CD4-positive, alpha-beta T cell treated with Interleukin-10 for 1 hour (primary cell): ENCODE data around the gene PTGER3.
"Not testable (repeated sequence)": the region's sequence is repeated elsewhere in the genome, so short reads cannot be mapped to it uniquely, and the experiment has no call there.

Source experiments
- DNase-seq: peaks from one replicate; pipeline ENCODE4 v3.0.0-alpha.2; 2020

The PTGER3 gene

GRCh38 chr1:70941563-70941962, 106.1 kb downstream of the PTGER3 start:
- no peak for DNase-seq

DNA sequence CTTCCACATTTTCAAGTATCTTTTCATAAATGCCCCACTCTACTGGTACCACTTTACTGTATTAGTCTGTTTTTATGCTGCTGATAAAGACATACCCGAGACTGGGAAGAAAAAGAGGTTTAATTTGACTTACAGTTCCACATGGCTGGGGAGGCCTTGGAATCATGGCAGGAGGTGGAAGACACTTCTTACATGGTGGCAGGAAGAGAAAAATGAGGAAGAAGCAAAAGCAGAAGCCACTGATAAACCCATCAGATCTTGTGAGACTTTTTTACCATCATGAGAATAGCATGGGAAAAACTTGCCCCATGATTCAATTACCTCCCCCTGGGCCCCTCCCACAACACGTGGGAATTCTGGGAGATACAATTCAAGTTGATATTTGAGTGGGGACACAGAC, 107.2 kb downstream of the PTGER3 start:
- DNase-seq = not testable (repeated sequence)

- DNase-seq = no peak
Observed at GRCh38 chr1:70934194-70934961, 113.2 kb downstream of the PTGER3 start.

DNA sequence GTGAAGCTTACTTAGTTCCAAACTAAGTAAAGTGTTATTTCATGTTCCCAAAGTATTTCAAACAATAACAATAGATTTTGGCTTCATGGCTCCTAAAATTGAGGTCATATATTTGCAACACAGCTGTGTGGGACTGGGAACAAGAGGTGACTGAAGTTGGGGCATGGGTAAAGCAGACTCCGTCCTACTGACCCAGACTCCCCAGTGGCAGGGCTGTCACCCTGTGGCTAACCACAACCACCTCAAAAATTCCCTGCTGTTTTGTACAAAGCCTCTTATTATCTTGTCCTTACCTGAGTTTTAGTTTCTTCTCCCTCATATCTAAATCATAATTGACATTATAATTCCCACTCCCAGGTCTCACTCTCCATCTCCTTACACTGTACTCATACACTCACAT, 117.6 kb downstream of the PTGER3 start:
- no peak for DNase-seq

DNA sequence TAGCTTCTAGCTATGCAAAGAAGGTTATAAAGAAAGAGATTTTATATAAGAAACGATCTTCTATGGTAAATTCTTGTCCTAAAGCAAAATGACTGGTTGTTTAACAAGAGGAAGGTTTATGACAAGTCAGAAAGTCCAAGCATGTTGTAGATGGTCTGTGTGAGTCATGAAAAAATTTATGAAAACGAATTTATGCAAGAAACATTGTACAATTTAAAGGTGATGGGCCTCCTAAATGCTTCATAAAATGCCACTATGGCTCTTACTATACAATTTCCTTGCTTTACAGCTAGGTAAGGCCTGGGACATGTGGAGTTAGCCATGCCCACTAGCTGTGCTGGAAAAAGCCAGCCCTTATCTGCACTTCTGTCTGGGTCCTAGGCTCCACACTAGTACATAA, 125.4 kb downstream of the PTGER3 start:
- no peak for DNase-seq
